Endothelial cell of umbilical vein (primary cell): Measurements from ENCODE around the gene ACBD6. TPM values are rescaled to one million over a fixed set of nuclear protein-coding genes. Genes with fewer than 3 reads are reported as not detected.

Experiments
- BruUV-seq: library from RNA; stranded (reverse); fragments of 400-500 nt; replicated peaks from 2 replicates; lab custom pipeline; 2021; lab: Mats Ljungman, UMichigan
- CTCF ChIA-PET: fragments of 300-600, 350-600 bp; sonication (Branson Sonifier 250); formaldehyde crosslinking; loops from one replicate; lab custom pipeline; 2021; ENCODE audit warnings: antibody characterized with exemption, inconsistent platforms; lab: Charles Lee
- POLR2A ChIA-PET: fragments of 300-600, 350-600 bp; sonication (Branson Sonifier 250); formaldehyde crosslinking; loops from one replicate; lab custom pipeline; 2021; ENCODE audit warnings: antibody characterized with exemption, inconsistent platforms; lab: Charles Lee
- DNase-seq: peaks from one replicate; pipeline ENCODE4 v3.0.0-alpha.2; 2011; ENCODE audit warnings: low read depth, low spot score
- FAIRE-seq: peaks from 2 replicates; lab custom pipeline; 2011; peaks lifted over from hg19 to GRCh38; lab: Jason Lieb, UNC
- H2AFZ ChIP-seq: 2 replicates; pipeline ENCODE4 v1.6.0; 2012; ENCODE audit warnings: low read depth, low read length, control low read depth, inconsistent platforms
- H3K27ac ChIP-seq: 2 replicates; pipeline ENCODE4 v1.5.1; 2011; ENCODE audit warnings: low read depth, mild to moderate bottlenecking, control low read depth, low read length, moderate library complexity; ENCODE audit not compliant: insufficient read depth
- H3K27me3 ChIP-seq, 2 experiments: 2 replicates each; pipeline versions ENCODE4 v1.6.0 to v1.6.1; 2011; ENCODE audit warnings: low read length in 2 of 2, mixed read lengths in 1 of 2; ENCODE audit not compliant: control insufficient read depth in 2 of 2, insufficient read depth in 2 of 2
- H3K36me3 ChIP-seq, 2 experiments: 2 replicates in 1 of 2; 3 replicates in 1 of 2; pipeline ENCODE4 v1.5.1; 2011; ENCODE audit warnings: low read length in 2 of 2, mild to moderate bottlenecking in 1 of 2, moderate library complexity in 1 of 2; ENCODE audit not compliant: control insufficient read depth in 2 of 2, insufficient read depth in 2 of 2; ENCODE audit errors: extremely low read depth in 1 of 2
- H3K4me1 ChIP-seq: 3 replicates; pipeline ENCODE4 v1.5.1; 2011; ENCODE audit warnings: mild to moderate bottlenecking, low read length; ENCODE audit not compliant: control insufficient read depth, insufficient read depth; ENCODE audit errors: extremely low read depth
- H3K4me2 ChIP-seq: 2 replicates; pipeline ENCODE4 v1.6.1; 2011; ENCODE audit warnings: low read length, control low read depth, mixed read lengths; ENCODE audit not compliant: insufficient read depth
- H3K4me3 ChIP-seq, 3 experiments: fragments of 200-600 bp in 1 of 3; sonication (generic), shearing (Covaris generic) in 1 of 3; replicated peaks in 1 of 3; 2 replicates each; pipeline ENCODE4 v1.5.1; 2011 to 2016; ENCODE audit warnings: control low read depth in 3 of 3, low read length in 3 of 3, mild to moderate bottlenecking in 2 of 3, inconsistent platforms in 1 of 3, low read depth in 1 of 3, moderate library complexity in 1 of 3; ENCODE audit not compliant: insufficient read depth in 1 of 3
- H3K79me2 ChIP-seq: 2 replicates; pipeline ENCODE4 v1.6.0; 2012; ENCODE audit warnings: low read length, inconsistent platforms; ENCODE audit not compliant: control insufficient read depth, insufficient read depth
- H3K9ac ChIP-seq: replicated peaks from 2 replicates; pipeline ENCODE3; 2011; ENCODE audit warnings: low read length, control low read depth; ENCODE audit not compliant: insufficient read depth; ENCODE audit errors: extremely low read depth
- H3K9me1 ChIP-seq: replicated peaks from 3 replicates; pipeline ENCODE4 v1.6.0; 2011; ENCODE audit warnings: mild to moderate bottlenecking, low read length; ENCODE audit not compliant: control insufficient read depth, insufficient read depth; ENCODE audit errors: extremely low read depth
- H3K9me3 ChIP-seq: replicated peaks from 2 replicates; pipeline ENCODE4 v1.5.1; 2012; ENCODE audit warnings: low read length, inconsistent platforms; ENCODE audit not compliant: control insufficient read depth, insufficient read depth
- H4K20me1 ChIP-seq: replicated peaks from 2 replicates; pipeline ENCODE3; 2011; ENCODE audit warnings: mild to moderate bottlenecking, low read length; ENCODE audit not compliant: control insufficient read depth, insufficient read depth; ENCODE audit errors: extremely low read depth
- CTCF ChIP-seq, 2 donors: IDR thresholded peaks; 1 replicate in 1 of 2; 2 replicates in 1 of 2; pipeline ENCODE4 v1.5.1; 2011; ENCODE audit warnings: low read length in 2 of 2, mild to moderate bottlenecking in 2 of 2, moderate library complexity in 2 of 2, control low read depth in 1 of 2, inconsistent platforms in 1 of 2, low read depth in 1 of 2; ENCODE audit not compliant: insufficient read depth in 1 of 2; ENCODE audit errors: extremely low read depth in 1 of 2
- EZH2 ChIP-seq: IDR thresholded peaks from 2 replicates; pipeline ENCODE4 v1.6.1; 2012; ENCODE audit warnings: borderline replicate concordance, low read depth, mild to moderate bottlenecking, moderate library complexity, low read length, inconsistent platforms; ENCODE audit not compliant: severe bottlenecking
- FOS ChIP-seq: IDR thresholded peaks from 2 replicates; pipeline ENCODE4 v1.6.1; 2011; ENCODE audit warnings: mild to moderate bottlenecking, low read length, moderate library complexity, borderline replicate concordance; ENCODE audit not compliant: insufficient read depth
- GATA2 ChIP-seq: IDR thresholded peaks from 2 replicates; pipeline ENCODE4 v1.7.0; 2011; ENCODE audit warnings: low read depth, mild to moderate bottlenecking, moderate library complexity, mixed read lengths, low read length; ENCODE audit not compliant: insufficient read length, insufficient read depth
- JUN ChIP-seq: IDR thresholded peaks from 2 replicates; pipeline ENCODE4 v1.6.1; 2011; ENCODE audit warnings: borderline replicate concordance, low read depth; ENCODE audit not compliant: insufficient read length, insufficient read depth
- MAX ChIP-seq: IDR thresholded peaks from 2 replicates; pipeline ENCODE4 v1.6.1; 2011; ENCODE audit not compliant: insufficient read depth, insufficient read length
- MYC ChIP-seq: IDR thresholded peaks from one replicate; pipeline ENCODE4 v1.6.1; 2011; ENCODE audit warnings: mild to moderate bottlenecking, low read depth, low read length
- POLR2A ChIP-seq: IDR thresholded peaks from 2 replicates; pipeline ENCODE4 v1.6.1; 2012; ENCODE audit warnings: low read depth, mild to moderate bottlenecking, control low read depth, low read length
- POLR2AphosphoS5 ChIP-seq: IDR thresholded peaks from 2 replicates; pipeline ENCODE4 v1.6.1; 2012; ENCODE audit warnings: low read depth, mild to moderate bottlenecking, control low read depth, low read length, moderate library complexity; ENCODE audit not compliant: insufficient read depth
- dilution Hi-C: fragments of 300-500 bp; cut with MboI; formaldehyde crosslinking; loops from one replicate; pipeline ENCODE4 v1.15.0; 2019; ENCODE audit warnings: low sequenced_read_pairs; ENCODE audit not compliant: extremely low pct_ligation_motif_present
- intact Hi-C: fragments of 100-400 bp; cut with micrococcal nuclease; formaldehyde crosslinking; loops from one replicate; pipeline ENCODE4 v1.10.0; 2022
- polyA plus RNA-seq, 4 experiments: library from polyadenylated mRNA; depleted of rRNA in 3 of 4; stranded (reverse) in 3 of 4; unstranded in 1 of 4; fragments of >200 nt; gene quantifications; 2 replicates each; pipeline versions ENCODE4 v1.2.1 to v1.2.3, GENCODE V29; 2011 to 2012; ENCODE audit warnings: missing spikeins in 1 of 4
- total RNA-seq: library from RNA; stranded (reverse); gene quantifications from 2 replicates; pipeline ENCODE4 v1.2.3, GENCODE V29; 2021

Gene ACBD6
- total and polyA plus RNA-seq, 2 donors (not counting 3 experiments of a cell fraction or from before 2014, with no cell fraction given) = 55.6 to 56.4 TPM

- Histone ChIP-seq H3K36me3 (no peaks in the 10 kb centered on the region), H3K4me2 (no peak overlapping the region), H3K9ac (no peak overlapping the region), H3K27me3 (no peaks in the 10 kb centered on the region), H4K20me1 (no peaks in the 10 kb centered on the region), H3K79me2 (no peaks in the 10 kb centered on the region), H3K9me1 (no peaks in the 10 kb centered on the region), H3K9me3 (no peaks in the 10 kb centered on the region), H3K4me3 (no peak overlapping the region), H3K4me1 (no peaks in the 10 kb centered on the region), H3K27ac (no peak overlapping the region), H2AFZ (no peak overlapping the region)
- FAIRE-seq (no peak), DNase-seq (no peak)
- no TSS peak for BruUV-seq
- ChIA-PET CTCF (interaction anchor here (1.2 kb wide), 1 partner anchor 15 kb away, joined by 3 read pairs; no protein-coding TSS in a partner anchor), POLR2A (no interaction called here)
- intact Hi-C loops = no loop called here
- no peak for TF ChIP-seq CTCF (IDR thresholded peaks at IDR 0.05; ENCODE audit: extremely low read depth in 1 of 2, insufficient read depth in 1 of 2, low read depth in 1 of 2, low read length in 2 of 2)
- TF ChIP-seq GATA2 = no peak
- TF ChIP-seq POLR2A = no peak
- no peak for TF ChIP-seq EZH2
- TF ChIP-seq MAX = no peak
- TF ChIP-seq FOS = no peak
- no peak for TF ChIP-seq POLR2AphosphoS5
- no peak for TF ChIP-seq JUN
- TF ChIP-seq MYC = no peak
- dilution Hi-C loops = no loop called here
Measured at GRCh38 chr1:180257028-180257386, 245.4 kb downstream of the ACBD6 start.
